Activated naive CD4-positive, alpha-beta T cell treated with anti-CD3 and anti-CD28 coated beads, Interleukin-2, amount 10 ng/mL, durations not matched to agents 7 days and 5 days (primary cell): ENCODE data around the gene PRKAG1.

Experiments
- CTCF ChIA-PET: fragments of 350-600 bp; sonication (Branson Sonifier 250); formaldehyde crosslinking; loops from one replicate; lab custom pipeline; 2021; ENCODE audit warnings: antibody characterized with exemption; lab: Charles Lee
- DNase-seq: peaks from one replicate; pipeline ENCODE4 v3.0.0-alpha.2; 2020
- H3K27ac Mint-ChIP-seq: one replicate; pipeline ENCODE4 v1.8.0; 2021; ENCODE audit warnings: mild to moderate bottlenecking, moderate library complexity, mixed read lengths
- H3K27me3 Mint-ChIP-seq: one replicate; pipeline ENCODE4 v1.8.0; 2021; ENCODE audit warnings: mild to moderate bottlenecking, mixed read lengths
- H3K36me3 Mint-ChIP-seq: one replicate; pipeline ENCODE4 v1.8.0; 2021; ENCODE audit warnings: mixed read lengths
- H3K4me1 Mint-ChIP-seq: one replicate; pipeline ENCODE4 v1.8.0; 2021; ENCODE audit warnings: mixed read lengths
- H3K4me3 Mint-ChIP-seq: one replicate; pipeline ENCODE4 v1.8.0; 2021; ENCODE audit warnings: mild to moderate bottlenecking, moderate library complexity, mixed read lengths
- H3K9me3 Mint-ChIP-seq: one replicate; pipeline ENCODE4 v1.8.0; 2021; ENCODE audit warnings: mixed read lengths

PRKAG1 gene

GRCh38 chr12:48999371-49000131 is 19.0 kb downstream of the PRKAG1 start, which contains the start of gene DDN:
Gene DDN, minus strand, starts transcription at chr12:48999375. Its CDS starts 88 bp downstream, at chr12:48999287.
- H3K4me3 Mint-ChIP-seq = peak within 1 kb of the TSS; percentile 55
- H3K27me3 Mint-ChIP-seq = peaks cover 63% of the 10 kb centered on the region
- no peaks in the 10 kb centered on the region for H3K9me3 Mint-ChIP-seq
- H3K27ac Mint-ChIP-seq = no peak within 1 kb of the TSS
- peaks cover 33% of the 10 kb centered on the region for H3K4me1 Mint-ChIP-seq
- DNase-seq = peak; percentile 66
- H3K36me3 Mint-ChIP-seq = peaks cover 27% of the 10 kb centered on the region
- CTCF ChIA-PET = interaction anchor here (0.9 to 12.7 kb wide), 9 partner anchors 9 to 99 kb away, joined by 3 to 121 read pairs (median 6); partner anchors contain the start of genes PRKAG1 and WNT1

- peaks cover 71% of the 10 kb centered on the region for H3K27me3 Mint-ChIP-seq
- H3K9me3 Mint-ChIP-seq = no peaks in the 10 kb centered on the region
- H3K4me1 Mint-ChIP-seq = peaks cover 33% of the 10 kb centered on the region
- no peak overlapping the region for H3K27ac Mint-ChIP-seq
- H3K36me3 Mint-ChIP-seq = peaks cover 23% of the 10 kb centered on the region
- DNase-seq = peak; percentile 36
- H3K4me3 Mint-ChIP-seq = peak overlapping the region; percentile 55
- CTCF ChIA-PET = interaction anchor here (1.0 to 12.7 kb wide), 10 partner anchors 10 to 94 kb away, joined by 3 to 121 read pairs (median 14); partner anchors contain the start of genes PRKAG1 and WNT1
These were observed 19.9 kb downstream of the PRKAG1 start for GRCh38 chr12:48998497-48999353.

- Mint-ChIP-seq H3K36me3 (peaks cover 19% of the 10 kb centered on the region), H3K4me1 (peaks cover 33% of the 10 kb centered on the region), H3K9me3 (no peaks in the 10 kb centered on the region), H3K27me3 (peaks cover 79% of the 10 kb centered on the region), H3K4me3 (peak overlapping the region; percentile 40), H3K27ac (no peak overlapping the region)
- DNase-seq = peak; percentile 41
- CTCF ChIA-PET = interaction anchor here (1.0 to 12.7 kb wide), 14 partner anchors 8 to 132 kb away, joined by 3 to 121 read pairs (median 6); partner anchors contain the start of genes PRKAG1, RND1 and WNT1
These were observed 20.7 kb downstream of the PRKAG1 start for GRCh38 chr12:48997719-48998496.

GRCh38 chr12:48996794-48997718 is 21.5 kb downstream of the PRKAG1 start:
- Mint-ChIP-seq H3K9me3 (no peaks in the 10 kb centered on the region), H3K4me1 (peaks cover 33% of the 10 kb centered on the region), H3K27me3 (peaks cover 83% of the 10 kb centered on the region), H3K27ac (no peak overlapping the region), H3K4me3 (peak overlapping the region; percentile 40), H3K36me3 (peaks cover 11% of the 10 kb centered on the region)
- DNase-seq = peak; percentile 79
- CTCF ChIA-PET = interaction anchor here (0.6 to 12.7 kb wide), 32 partner anchors 9 to 282 kb away, joined by 3 to 121 read pairs (median 4); partner anchors contain the start of genes ARF3, DDX23, LMBR1L and PRKAG1

- H3K4me1 Mint-ChIP-seq = peaks cover 32% of the 10 kb centered on the region
- CTCF ChIA-PET = interaction anchor here (0.6 to 12.7 kb wide), 11 partner anchors 11 to 179 kb away, joined by 3 to 121 read pairs (median 4); partner anchors contain the start of genes DDX23, PRKAG1, RHEBL1 and WNT1
- H3K27me3 Mint-ChIP-seq = peaks cover 95% of the 10 kb centered on the region
- peak overlapping the region; percentile 13 for H3K4me3 Mint-ChIP-seq
- H3K9me3 Mint-ChIP-seq = no peaks in the 10 kb centered on the region
- no peak overlapping the region for H3K27ac Mint-ChIP-seq
- peak; percentile 67 for DNase-seq
- peaks cover 1% of the 10 kb centered on the region for H3K36me3 Mint-ChIP-seq
These were observed 23.3 kb downstream of the PRKAG1 start for GRCh38 chr12:48995086-48995879.

GRCh38 chr12:48994224-48995085 is 24.1 kb downstream of the PRKAG1 start:
- no peaks in the 10 kb centered on the region for H3K9me3 Mint-ChIP-seq
- CTCF ChIA-PET = interaction anchor here (0.6 to 12.7 kb wide), 9 partner anchors 11 to 179 kb away, joined by 3 to 121 read pairs (median 4); partner anchors contain the start of genes DDX23, PRKAG1, RHEBL1 and WNT1
- H3K4me1 Mint-ChIP-seq = peaks cover 23% of the 10 kb centered on the region
- H3K27ac Mint-ChIP-seq = no peak overlapping the region
- DNase-seq = no peak
- peaks cover 95% of the 10 kb centered on the region for H3K27me3 Mint-ChIP-seq
- H3K36me3 Mint-ChIP-seq = no peaks in the 10 kb centered on the region
- no peak overlapping the region for H3K4me3 Mint-ChIP-seq

- DNase-seq = no peak
- CTCF ChIA-PET = interaction anchor here (0.6 to 12.7 kb wide), 6 partner anchors 12 to 358 kb away, joined by 3 to 121 read pairs (median 6); partner anchors contain the start of genes DDX23 and WNT1
- Mint-ChIP-seq H3K27ac (no peak overlapping the region), H3K4me3 (no peak overlapping the region), H3K9me3 (no peaks in the 10 kb centered on the region), H3K36me3 (no peaks in the 10 kb centered on the region), H3K27me3 (peaks cover 95% of the 10 kb centered on the region), H3K4me1 (peaks cover 21% of the 10 kb centered on the region)
These were observed 24.8 kb downstream of the PRKAG1 start for GRCh38 chr12:48993787-48994186.

- H3K36me3 Mint-ChIP-seq = no peaks in the 10 kb centered on the region
- no peak for DNase-seq
- H3K4me3 Mint-ChIP-seq = no peak overlapping the region
- peaks cover 95% of the 10 kb centered on the region for H3K27me3 Mint-ChIP-seq
- H3K27ac Mint-ChIP-seq = no peak overlapping the region
- CTCF ChIA-PET = interaction anchor here (0.6 to 12.7 kb wide), 9 partner anchors 8 to 278 kb away, joined by 3 to 121 read pairs (median 4); partner anchors contain the start of genes WNT1 and WNT10B
- H3K9me3 Mint-ChIP-seq = no peaks in the 10 kb centered on the region
- peaks cover 14% of the 10 kb centered on the region for H3K4me1 Mint-ChIP-seq
These were observed 27.1 kb downstream of the PRKAG1 start for GRCh38 chr12:48991247-48992050.

- no peak overlapping the region for H3K4me3 Mint-ChIP-seq
- CTCF ChIA-PET = interaction anchor here (0.6 to 1.7 kb wide), 5 partner anchors 9 to 138 kb away, joined by 3 to 4 read pairs (median 4); partner anchors contain the start of gene WNT1
- H3K9me3 Mint-ChIP-seq = no peaks in the 10 kb centered on the region
- H3K36me3 Mint-ChIP-seq = no peaks in the 10 kb centered on the region
- H3K27me3 Mint-ChIP-seq = peaks cover 95% of the 10 kb centered on the region
- peaks cover 14% of the 10 kb centered on the region for H3K4me1 Mint-ChIP-seq
- no peak for DNase-seq
- H3K27ac Mint-ChIP-seq = no peak overlapping the region
These were observed 28.0 kb downstream of the PRKAG1 start for GRCh38 chr12:48990552-48990951.

GRCh38 chr12:48988030-48988649 is 30.4 kb downstream of the PRKAG1 start:
- no peak overlapping the region for H3K27ac Mint-ChIP-seq
- peaks cover 95% of the 10 kb centered on the region for H3K27me3 Mint-ChIP-seq
- peak; percentile 84 for DNase-seq
- peaks cover 9% of the 10 kb centered on the region for H3K4me1 Mint-ChIP-seq
- no peaks in the 10 kb centered on the region for H3K9me3 Mint-ChIP-seq
- no peak overlapping the region for H3K4me3 Mint-ChIP-seq
- CTCF ChIA-PET = interaction anchor here (0.5 to 3.7 kb wide), 49 partner anchors 9 to 250 kb away, joined by 3 to 56 read pairs (median 4); partner anchors contain the start of genes ARF3, DDN, DDX23 and FKBP11
- no peaks in the 10 kb centered on the region for H3K36me3 Mint-ChIP-seq
